GM21529 (cell line): Measurements from ENCODE around the gene LPIN2.

Experiments used
- ATAC-seq: cut with Tn5 transposase; IDR thresholded peaks from one replicate; pipeline ENCODE4 v1.9.1; 2021; ENCODE audit not compliant: unreplicated experiment

The LPIN2 gene

DNA sequence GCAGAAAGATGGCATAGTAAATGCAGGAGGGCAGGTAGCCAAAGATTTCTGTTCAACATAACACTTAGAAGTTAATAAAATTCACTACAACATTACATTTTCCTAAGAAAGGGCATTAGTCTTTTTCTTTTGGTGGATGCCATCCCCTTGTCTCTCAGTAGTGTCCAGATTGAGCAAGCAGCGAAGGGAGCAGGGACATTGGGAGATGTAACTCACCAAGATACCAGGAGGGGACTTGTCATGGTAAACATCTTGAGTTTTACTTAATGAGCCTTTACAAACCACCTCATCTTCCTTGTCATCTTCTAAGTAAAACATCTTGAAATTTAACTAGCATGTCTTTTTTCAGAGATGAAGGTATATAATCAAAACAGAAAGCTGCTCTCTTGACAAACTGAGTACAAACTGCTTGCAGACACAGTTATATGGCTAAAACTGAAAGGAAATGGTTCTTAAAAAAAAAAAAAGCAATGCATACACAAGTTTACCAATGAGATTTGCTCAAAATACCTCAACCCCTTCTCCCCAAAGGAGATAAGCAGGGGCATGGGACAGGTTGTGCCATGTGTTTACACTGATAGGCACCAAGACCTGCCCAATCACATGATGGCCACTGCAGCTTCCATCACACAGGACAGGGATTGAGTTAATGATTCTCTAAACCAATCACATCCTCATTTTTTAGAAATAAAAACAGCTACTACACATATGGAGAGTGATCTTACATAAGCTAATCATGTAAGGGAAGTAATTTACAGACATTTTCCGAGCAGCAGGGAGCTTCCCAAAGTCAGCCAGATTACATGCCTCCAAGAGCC, 30.3 kb downstream of the LPIN2 start:
- no peak for ATAC-seq

DNA sequence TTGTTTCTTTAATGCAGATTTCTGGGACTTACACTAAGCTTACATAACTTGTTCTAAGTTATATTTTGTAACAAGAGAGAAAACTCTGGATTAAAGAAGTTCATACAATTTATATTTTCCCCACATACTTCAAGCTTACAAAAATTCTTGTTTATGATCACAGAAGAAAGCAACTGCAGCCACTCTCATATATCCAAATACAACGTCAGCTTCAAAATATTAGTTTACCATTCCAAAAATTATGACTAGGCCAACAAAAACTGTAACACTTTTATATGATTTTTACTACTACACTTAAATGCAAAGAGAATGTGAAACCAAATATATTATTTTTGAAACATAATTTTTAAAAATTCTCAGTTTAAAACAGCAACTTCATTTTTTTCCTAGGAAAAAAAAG, 30.9 kb downstream of the LPIN2 start:
- no peak for ATAC-seq

DNA sequence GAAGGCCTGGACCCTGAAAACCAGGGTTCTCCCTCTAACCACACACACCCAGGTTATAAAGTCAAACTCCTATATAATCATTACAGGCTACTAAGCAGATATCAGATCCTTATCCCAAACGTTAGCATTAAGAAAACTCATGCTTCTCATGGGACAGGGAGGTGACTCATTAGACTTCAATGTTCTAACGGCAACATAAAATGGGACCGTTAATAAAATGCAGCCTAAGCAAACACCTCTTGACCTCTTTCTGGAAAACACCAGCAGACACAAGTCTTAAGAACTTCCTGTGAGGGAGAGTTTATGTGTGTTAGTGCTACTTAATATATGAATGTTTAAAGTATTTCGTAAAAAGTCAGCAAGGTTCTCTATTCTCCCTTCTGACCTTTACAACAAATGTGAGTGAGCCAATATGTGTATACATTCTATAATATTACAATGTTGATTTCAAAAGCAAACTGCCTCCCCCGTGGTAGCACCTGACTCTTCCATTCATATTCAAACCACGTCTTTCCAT, 31.7 kb downstream of the LPIN2 start:
- no peak for ATAC-seq

DNA sequence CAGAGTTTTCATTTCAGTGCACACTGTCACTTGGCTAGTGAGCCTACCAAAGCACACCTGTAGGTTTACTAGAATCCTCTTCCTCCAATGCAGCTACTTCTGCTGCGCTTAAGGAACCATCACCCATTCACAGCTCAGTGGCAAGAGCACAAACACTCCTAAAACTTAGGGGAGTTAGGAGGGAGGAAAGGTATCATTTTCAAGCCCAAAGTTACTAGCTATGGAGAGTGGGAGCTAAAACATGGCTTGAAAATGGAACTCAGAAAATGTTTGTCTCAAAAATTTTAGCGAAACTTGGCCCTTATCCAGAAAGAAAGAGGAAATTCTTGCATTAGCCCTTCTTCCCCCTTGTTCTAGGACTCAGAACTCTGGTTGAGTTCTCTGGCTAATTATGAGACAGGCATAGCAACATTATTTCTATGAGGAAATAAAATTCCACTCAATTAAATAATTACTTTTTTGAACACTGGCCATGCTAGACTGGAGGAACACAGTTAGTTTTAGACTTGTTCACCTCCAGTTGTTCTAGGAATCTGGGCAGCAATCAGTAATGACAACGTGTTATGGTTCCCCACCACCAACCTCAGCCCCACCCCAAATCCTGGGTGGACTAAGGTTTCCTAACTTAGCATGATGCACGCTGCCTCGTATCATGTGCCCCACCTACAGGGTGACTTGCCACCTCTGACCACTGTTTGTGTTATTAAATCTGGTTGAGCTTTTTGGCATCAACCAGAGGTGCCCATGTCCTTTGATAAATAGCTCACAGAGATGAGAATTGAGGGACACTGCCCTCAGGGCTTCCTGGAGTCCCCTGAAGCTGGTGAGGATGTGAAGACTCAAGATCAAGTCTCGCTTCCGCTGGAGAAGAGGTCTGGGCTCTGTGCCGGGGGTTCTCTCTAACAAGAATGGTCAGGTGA, 32.8 kb downstream of the LPIN2 start:
- ATAC-seq = peak; percentile 34

DNA sequence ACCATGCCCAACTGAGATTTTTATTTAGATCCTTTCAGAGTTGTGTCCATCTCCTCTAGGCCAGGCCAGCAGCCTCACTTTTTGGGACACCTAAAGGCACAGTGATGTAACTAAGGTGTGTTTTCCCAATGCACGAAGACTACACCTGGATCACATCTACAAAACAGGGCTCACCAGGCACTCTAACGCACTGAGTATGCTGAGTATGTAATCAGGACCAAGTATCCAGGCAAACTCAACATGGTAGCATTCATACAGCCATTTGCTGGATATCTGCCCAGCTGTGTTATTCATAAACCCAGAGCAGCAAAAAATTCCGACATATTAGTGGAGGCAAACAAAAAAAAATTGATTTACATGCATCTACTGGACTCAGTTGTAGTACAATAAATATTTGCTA, 33.8 kb downstream of the LPIN2 start:
- no peak for ATAC-seq

DNA sequence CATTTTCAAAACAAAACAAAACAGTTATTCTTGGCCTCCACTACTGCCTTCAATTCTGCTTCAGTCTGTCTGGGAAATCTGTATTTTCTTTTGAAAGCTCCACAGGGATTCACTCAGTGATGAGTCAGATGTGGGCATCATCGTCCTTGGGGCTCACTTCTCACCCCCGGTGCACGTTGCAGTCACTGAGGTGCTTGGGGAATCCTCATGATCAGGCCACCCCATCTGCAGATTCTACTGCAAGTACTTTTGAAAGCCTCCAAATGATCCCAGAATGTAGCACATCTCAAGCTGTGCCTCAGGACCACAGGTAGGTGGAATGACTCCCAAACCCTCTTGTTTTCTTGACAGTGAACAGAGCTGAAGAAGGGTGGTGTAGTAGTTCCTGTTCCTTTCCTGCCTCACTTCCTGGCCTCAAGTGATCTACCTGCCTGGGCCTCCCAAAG, 34.3 kb downstream of the LPIN2 start:
- peak; percentile 18 for ATAC-seq

DNA sequence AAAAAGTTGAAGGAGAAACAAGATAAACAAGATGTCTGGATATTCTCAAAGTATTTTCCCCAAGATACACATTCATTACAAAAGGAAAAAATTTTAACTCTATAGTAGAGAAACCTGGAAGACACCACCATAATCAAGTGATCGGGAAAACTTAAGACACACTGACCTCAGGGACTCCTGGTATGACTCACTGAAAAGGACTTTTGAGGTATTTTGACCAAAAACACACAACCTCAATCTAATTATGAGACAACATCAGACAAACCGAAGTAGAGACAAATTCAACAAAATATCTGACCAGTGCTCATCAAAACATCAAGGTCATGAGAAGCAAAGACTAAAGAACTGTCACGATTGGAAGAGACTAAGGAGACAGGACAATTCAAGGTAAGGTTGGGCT, 34.7 kb downstream of the LPIN2 start:
- peak; percentile 39 for ATAC-seq

DNA sequence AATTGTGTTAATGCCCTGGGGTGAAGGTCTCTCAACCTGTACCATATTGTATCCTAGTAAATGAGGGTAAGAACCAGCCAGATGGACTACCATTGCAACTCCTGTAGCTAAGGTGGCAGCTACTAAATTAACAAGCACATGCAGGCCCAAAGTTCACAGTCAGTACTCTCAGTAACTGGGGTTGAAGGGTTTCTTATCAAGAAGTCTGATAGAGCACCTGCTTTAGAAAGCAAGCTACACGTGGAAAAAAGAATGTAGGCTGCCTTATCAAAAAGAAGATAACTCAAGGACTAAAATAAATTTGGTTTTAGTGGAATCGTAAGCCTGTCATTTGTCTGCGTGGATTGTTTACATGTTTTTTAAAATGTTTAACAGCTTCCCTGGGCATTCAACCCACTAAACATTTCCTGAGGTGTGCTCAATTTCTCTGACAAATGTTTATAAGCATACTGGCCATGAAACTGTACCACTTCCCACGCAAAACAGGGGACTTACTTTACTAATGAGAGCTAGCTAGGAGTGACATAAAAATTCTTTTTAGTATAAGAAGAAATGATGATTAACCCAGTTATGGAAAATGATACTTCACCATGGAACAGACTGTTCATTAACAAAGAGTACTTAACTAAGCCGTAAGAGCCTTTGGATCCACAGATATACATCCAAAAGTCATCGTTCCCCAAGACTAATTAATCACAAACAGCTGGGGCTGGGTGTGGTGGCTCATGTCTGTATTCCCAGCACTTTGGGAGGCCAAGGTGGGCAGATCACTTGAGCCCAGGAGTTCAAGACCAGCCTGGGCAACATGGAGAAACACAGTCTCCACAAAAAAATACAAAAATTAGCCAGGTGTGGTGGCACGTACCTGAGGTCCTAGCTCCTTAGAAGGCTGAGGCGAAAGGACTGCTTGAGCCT, 36.5 kb downstream of the LPIN2 start:
- ATAC-seq = no peak

DNA sequence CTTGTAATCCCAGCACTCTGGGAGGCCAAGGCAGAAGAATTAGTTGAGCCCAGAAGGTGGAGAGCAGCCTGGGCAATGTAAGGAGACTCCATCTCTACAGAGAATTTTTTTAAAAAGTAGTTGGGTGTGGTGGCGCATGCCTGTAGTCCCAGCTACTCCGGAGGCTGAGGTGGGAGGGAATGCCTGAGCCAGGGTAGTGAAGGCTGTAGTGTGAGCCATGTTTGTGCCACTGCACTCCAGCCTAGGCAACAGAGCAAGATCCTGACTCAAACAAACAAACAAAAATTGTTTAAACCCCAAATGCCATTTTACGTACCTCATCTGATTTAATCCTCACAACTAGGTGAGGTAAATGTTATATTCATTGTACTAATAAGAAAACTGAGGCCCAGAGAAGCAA, 38.2 kb downstream of the LPIN2 start:
- ATAC-seq = no peak

DNA sequence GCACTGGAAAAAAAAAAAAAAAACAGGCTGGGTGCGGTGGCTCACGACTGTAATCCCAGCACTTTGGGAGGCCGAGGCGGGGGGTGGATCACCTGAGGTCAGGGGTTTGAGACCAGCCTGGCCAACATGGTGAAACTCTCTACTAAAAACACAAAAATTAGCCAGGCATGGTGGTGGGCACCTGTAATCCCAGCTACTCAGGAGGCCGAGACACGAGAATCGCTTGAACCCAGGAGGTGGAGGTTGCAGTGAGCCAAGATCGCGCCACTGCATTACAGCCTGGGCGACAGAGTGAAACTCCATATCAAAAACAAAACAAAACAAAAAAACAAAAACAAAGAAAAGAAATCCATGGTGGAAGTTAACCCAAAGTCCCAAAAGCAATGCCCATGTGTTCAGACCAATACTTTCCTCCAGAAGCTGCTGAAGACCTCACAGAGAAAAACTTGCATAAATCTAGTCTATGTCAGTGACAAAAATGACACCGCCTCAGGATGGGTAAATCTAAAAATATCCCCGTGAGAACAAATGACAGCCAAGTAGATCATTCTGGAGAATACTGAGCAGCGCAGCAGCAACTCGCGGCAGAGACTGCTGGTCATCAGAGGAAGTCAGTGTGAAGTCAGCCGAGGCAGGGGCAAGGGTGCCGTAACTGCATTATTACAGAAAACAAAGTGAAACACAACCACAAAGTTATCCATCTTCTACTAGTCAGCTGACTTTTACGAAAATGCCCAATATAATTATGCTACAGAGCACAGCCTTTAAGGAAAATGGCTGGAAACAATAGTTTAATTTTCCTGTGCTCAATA, 41.0 kb downstream of the LPIN2 start:
- peak; percentile 84 for ATAC-seq

DNA sequence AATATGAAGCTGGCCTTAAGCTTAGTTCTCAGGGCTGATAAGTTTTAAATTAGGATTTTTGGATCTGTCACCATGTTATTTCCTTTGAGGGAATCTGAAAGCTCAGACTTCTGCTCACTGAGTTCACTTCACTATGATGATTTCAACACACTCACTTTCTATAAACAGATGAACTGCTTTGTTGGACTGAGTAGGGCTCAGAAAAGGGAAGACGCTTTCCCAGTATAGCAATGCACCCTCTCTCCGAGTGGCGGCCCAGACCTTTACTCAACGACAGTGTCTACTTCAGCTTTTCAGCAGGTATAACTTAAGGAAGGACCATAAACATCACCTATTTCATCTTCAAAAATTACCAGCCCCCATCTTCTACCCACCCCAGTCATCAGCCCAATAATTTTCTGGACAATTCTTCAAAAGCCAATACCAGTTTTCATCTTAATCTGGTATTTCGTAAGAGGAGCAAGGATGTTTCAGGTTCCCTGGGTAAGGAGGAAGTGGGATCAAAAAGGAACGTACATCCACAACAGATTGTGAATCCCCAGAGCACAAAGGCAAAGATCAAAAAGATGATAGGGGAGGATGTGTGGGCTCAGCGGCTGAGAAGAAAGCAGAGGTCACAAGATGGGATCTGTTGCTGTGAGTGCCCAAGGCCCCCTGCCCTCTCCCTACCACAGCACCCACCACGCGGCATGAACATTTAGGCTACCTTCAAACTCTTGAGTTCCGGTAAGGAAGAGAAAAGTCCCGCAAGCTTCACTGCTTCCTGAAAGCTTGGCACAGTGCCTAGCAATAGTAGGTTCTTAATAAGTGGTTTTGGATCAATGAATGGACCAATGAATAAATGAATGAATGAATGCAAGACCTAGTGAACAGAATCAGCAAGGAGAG, 41.9 kb downstream of the LPIN2 start:
- no peak for ATAC-seq

DNA sequence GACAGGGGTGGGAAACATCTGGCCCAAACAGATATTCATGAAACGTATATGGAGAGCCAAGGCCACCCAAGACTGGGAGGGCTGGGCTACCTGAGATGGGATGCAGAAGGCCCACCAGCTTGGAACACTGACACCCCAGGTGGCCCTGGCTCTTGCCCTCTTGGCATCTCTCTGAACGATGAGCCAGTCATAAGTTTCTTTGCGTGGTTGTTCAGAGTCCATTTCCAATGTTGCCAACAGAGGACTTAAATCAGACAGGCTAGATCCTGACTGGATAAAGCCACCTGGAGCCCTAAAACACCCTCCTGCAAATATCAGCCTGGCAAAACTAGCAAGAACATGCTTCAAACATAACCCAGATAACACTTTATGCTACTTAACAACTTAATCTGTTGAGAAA, 42.6 kb downstream of the LPIN2 start:
- ATAC-seq = no peak

DNA sequence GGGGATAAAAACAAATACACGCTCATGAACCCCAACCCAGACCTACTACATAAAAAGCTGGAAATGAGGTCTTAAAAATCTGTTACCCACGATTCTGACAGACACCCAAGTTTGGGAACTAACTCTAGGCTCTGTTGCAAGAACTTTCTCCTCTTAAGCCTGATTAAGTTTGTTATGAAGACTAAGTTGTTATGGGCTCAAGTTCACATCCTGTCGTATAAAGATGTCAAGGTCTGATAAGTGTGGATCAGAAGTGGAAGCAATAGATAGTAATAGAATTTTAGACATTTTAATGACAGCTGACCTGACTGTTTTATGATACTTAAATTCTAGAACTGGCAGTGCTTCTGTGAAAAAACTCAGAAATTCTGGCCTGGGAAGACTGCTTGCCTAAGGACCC, 43.2 kb downstream of the LPIN2 start:
- ATAC-seq = no peak

DNA sequence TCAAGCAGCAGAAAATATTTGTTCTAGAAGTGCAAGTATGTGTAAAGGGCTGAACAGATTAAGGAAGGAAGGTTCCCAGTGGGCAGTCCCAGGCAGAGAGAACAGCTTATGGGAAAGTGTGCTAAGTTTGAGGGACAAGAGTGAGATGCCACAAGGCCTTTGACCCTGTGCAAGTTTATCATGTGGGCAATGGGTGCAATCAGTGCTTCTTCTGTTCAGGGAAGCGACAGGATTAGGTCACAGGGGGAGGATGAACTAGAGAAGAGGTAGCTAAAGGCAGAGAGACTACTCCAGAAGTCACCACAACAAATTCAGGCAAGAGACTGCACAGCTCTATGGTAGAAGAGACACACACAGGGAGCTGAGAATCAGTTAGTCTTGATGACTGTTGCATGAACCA, 44.3 kb downstream of the LPIN2 start:
- no peak for ATAC-seq

DNA sequence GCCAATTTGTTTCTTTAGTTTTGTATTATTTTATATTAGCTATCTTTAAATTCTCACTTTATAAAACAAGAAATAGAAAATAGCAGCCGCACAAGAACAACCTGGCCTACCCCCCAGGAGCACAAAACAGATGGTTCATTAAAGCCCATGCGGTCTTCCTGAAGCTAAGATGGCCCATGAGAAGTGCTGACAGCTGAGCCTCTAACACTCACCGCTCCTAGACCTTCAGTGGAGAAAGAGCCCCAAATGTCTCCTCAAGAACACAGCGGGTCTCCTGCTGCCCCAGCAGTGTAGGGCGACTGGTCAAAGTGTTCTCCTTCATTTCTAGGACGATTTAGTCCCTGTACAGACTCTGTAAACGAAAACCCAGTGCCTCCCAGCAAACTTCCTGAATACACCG, 45.1 kb downstream of the LPIN2 start:
- ATAC-seq = no peak

DNA sequence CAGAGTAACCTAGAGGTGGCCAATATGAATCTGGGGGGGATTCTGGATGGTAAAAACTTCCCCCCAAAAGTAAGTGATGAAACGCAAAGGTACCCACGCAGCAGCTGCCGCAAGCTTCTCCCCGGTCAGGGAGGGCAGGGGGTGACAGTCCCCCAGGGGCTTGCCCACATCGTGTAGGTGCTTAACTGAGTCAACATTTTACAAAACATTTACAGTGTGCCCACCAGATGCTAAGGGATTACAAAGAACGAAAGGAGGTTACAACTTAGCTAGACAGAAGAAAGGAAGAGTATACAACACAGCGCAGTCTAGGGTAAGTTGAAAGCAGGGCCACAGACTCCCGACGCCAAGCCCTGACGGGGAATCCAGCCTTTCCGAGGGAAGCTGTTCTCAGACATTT, 45.6 kb downstream of the LPIN2 start:
- ATAC-seq = no peak

DNA sequence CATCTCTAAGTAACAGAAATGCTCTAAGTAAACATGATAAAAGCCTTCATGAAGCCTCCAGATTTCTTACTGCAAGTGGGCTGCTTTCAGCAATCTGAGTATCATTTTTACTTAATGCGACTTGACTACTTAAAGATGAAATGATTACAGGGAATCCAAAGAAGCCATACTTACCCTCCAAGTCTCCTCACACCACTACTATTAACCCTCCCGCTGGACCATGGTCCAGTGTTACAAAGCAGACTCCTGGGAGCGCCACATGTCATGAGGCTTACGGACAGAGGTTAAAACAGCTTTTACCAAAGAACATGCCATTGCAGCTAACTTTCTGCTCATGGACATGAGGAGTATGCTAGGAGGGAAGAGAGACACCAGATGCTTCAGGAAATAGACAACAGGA, 46.4 kb downstream of the LPIN2 start:
- ATAC-seq = no peak

DNA sequence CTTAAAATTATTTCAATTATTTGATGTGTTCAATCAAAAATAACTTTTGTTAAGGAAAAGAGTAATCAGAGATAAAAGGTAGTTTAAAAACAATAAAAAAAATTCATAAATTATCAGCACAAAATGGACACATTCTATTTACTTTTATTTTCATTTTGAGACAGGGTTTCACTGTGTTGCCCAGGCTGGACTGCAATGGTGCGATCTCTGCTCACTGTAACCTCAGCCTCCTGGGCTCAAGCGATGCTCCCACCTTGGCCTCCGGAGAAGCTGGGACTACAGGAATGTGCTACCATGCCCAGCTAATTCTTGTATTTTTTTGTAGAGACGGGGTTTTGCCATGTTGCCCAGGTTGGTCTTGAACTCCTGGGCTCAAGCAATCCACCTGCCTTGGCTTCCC, 47.1 kb downstream of the LPIN2 start:
- no peak for ATAC-seq
